ENCODE measurements around the gene GALNT10. TPM values are rescaled to one million over a fixed set of nuclear protein-coding genes. Genes with fewer than 3 reads are reported as not detected.

The GALNT10 gene
- total RNA-seq, 1 experiment from 2014 or later: 18.6 TPM

DNA sequence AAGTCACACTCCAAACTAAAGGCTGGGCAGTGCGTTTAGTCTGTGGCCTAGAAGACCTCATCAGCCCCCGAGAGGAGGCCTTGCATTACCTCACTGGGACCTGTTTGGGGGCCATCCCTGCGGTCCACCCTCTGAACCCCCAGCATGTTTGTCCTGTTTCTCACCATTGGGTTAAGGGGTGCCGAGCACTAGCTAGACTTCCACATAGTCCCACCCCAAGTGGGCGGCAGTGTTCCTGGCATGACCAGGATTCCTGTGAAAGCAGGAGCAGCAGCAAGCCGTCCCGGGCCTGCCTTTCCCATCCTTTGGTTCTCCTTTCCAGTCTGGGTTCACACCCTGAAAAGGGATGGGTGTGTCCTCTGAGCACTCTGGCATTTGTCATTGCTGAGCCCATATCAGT lies 228.7 kb downstream of the GALNT10 start:
- Histone ChIP-seq H3K27me3 (no peaks in the 10 kb centered on the region), H3K36me3 (no peaks in the 10 kb centered on the region), H3K4me1 (no peaks in the 10 kb centered on the region), H3K9me3 (replicated peaks) (no peaks in the 10 kb centered on the region), H3K4me3 (no peak overlapping the region), H3K27ac (no peak overlapping the region)
- no peak for DNase-seq

DNA sequence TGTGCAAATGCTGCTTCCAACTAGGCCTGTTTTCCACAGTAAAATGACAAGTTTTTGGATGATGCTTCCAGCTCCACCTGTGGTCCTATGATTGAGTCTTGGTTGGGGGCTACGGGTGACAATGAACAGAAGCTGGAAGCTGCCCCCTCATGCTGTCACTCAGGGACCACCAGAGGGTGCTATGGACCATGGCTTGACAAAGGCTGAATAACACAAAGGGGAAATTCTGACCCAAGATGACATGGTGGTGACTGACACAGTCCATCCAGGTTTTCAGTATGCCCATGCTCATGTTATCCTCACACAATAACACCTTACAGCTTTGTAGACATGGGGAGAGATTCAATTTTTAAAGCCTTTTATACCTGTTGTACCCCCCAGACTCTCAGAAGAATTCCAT lies 231.3 kb downstream of the GALNT10 start:
- Histone ChIP-seq H3K9me3 (replicated peaks) (no peaks in the 10 kb centered on the region), H3K36me3 (no peaks in the 10 kb centered on the region), H3K4me1 (no peaks in the 10 kb centered on the region), H3K27ac (no peak overlapping the region), H3K4me3 (no peak overlapping the region), H3K27me3 (no peaks in the 10 kb centered on the region)
- DNase-seq: peak in 1 of 2 experiments; percentile 42

DNA sequence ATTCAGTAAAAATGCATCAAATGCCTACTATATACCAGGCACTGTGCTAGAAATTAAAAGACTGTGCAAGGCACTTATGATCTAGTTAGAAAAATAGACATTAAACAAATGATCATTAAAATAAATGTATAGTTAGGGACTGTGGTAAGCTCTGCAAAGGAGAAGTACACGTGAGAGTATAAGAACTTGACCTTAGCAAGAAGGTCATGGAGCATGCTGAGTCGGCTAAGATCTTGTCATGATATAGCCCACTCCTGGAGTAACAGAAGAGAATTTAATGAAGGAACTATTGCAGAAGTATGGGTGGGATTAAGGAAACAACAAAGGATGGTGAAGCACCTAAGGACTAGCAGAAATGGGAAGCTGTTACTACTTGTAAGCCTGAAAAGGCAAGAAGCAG lies 231.8 kb downstream of the GALNT10 start:
- Histone ChIP-seq H3K4me3 (no peak overlapping the region), H3K27ac (no peak overlapping the region), H3K4me1 (no peaks in the 10 kb centered on the region), H3K36me3 (no peaks in the 10 kb centered on the region), H3K27me3 (no peaks in the 10 kb centered on the region), H3K9me3 (replicated peaks) (no peaks in the 10 kb centered on the region)
- no peak for DNase-seq

DNA sequence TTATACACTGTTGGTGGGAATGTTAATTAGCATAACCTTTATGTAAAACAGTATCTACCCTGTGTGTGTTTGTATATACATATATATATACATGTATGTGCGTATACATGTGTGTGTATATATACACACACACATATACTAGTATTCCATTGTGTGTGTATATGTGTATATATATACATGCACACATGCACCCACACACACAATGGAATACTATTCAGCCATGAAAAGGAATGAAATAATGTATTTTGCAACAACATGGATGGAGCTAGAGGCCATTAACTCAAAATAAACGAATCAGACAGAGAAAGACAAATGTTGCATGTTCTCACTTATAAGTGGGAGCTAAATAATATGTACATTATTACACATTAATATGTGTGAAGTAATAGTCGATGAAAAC lies 237.7 kb downstream of the GALNT10 start:
- no peaks in the 10 kb centered on the region for H3K27me3 ChIP-seq
- H3K27ac ChIP-seq: no peak overlapping the region
- no peaks in the 10 kb centered on the region for H3K36me3 ChIP-seq
- H3K4me3 ChIP-seq: no peak overlapping the region
- 0 out of 2 replicates have a peak, but pooled peaks cover 2% of the 10 kb centered on the region for H3K4me1 ChIP-seq
- no peak for DNase-seq
- no peaks in the 10 kb centered on the region; the same call in 1 of the 2 replicates for H3K9me3 ChIP-seq (replicated peaks)

DNA sequence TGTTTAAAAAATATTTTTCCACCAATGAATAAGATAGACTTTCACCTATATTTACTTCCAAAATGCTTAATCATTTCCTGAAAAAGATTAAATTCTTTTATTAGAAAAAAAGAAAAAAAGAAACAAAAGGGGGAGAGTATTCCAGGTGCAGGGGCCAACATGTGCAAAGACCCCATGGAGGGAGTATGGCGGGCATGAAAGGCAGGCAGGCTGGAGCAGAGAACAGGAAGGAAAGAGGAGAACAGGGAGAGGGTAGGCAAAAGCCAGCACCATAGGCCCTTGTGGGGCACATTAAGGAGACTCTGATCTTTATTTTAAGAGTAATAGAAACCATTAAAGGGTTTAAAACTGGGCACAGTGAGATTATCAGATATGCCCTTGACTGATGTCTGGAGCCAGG lies 238.8 kb downstream of the GALNT10 start:
- Histone ChIP-seq H3K27ac (no peak overlapping the region), H3K27me3 (no peaks in the 10 kb centered on the region), H3K4me1 (0 out of 2 replicates have a peak, but pooled peaks cover 2% of the 10 kb centered on the region), H3K9me3 (replicated peaks) (no peaks in the 10 kb centered on the region; the same call in 1 of the 2 replicates), H3K4me3 (no peak overlapping the region), H3K36me3 (no peaks in the 10 kb centered on the region)
- no peak for DNase-seq

DNA sequence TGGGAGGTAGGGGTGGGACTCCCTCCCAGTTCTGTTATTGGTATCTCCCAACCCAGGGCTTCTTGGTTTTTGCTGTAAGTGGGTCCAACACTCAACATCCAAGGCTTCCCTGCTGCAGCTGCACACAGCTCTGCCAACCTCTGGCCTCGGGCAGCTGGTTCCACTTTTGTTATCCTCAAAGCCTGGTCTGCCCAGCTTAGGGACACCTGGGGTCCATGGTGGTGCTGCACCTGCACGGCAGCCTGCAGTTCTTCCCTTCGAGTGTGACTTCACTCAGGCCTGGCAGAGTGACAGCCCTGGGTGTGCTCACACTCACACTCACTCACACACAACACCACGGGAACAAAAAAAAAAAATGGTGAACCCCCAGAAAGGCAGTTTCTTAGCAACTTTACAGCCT lies 239.9 kb downstream of the GALNT10 start:
- Histone ChIP-seq H3K36me3 (no peaks in the 10 kb centered on the region; the same call in 1 of the 2 replicates), H3K4me3 (no peak overlapping the region), H3K9me3 (replicated peaks) (no peaks in the 10 kb centered on the region; the same call in 1 of the 2 replicates), H3K27ac (no peak overlapping the region), H3K4me1 (0 out of 2 replicates have a peak, but pooled peaks cover 2% of the 10 kb centered on the region), H3K27me3 (no peaks in the 10 kb centered on the region)
- DNase-seq: no peak

DNA sequence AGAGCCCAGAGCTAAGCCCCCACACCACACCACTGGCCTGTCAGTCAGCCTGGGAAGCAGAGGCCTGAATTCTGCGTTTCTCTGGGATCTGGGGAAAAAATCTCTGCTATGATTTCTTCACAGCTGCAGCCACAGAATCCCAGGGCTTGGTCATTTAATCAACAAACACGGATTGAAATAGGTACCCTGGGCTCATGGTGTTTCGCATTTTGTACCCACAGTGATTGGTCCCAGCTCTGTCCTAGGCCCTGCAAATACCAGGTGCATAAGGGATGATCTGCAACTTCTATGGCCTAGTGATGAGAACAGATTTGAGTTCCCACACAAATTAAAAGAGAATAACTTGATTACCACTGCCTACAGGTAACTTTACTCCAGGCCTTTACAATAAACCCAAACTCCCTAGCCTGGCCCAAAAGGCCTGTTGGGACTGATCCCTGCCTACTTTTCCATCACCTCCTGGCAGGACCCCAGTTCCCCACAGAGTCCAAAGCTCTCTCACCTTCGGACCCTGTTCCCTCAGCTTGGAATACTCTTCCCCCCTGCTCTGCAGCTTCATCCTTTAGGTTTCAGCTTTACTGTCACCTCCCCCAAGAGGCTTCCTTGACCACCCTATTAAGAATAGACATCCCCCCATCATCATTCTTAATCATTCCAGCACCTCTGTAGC lies 240.6 kb downstream of the GALNT10 start:
- Histone ChIP-seq H3K36me3 (peaks cover 3% of the 10 kb centered on the region), H3K4me3 (no peak overlapping the region), H3K27ac (no peak overlapping the region), H3K9me3 (replicated peaks) (no peaks in the 10 kb centered on the region; the same call in 1 of the 2 replicates), H3K4me1 (0 out of 2 replicates have a peak, but pooled peaks cover 2% of the 10 kb centered on the region), H3K27me3 (no peaks in the 10 kb centered on the region)
- no peak for DNase-seq

DNA sequence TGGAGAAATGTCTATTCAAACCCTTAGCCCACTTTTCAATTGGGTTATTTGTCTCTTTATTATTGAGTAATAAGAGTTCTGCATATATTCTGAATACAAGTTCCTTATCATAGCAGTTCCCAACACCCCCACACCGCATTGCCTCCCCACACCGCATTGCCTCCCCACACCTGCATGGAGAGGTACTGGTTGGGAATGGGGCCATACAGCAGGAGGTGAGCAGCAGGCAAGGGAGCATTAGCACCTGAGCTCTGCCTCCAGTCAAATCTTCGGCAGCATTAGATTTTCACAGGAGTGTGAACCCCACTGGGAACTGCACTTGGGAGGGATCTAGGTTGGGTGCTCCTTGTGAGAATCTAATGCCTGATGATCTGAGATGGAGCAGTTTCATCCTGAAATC lies 244.7 kb downstream of the GALNT10 start:
- Histone ChIP-seq H3K4me1 (no peaks in the 10 kb centered on the region), H3K36me3 (peaks cover 21% of the 10 kb centered on the region), H3K27ac (no peak overlapping the region), H3K4me3 (no peak overlapping the region), H3K27me3 (no peaks in the 10 kb centered on the region), H3K9me3 (replicated peaks) (no peaks in the 10 kb centered on the region; the same call in 1 of the 2 replicates)
- DNase-seq: no peak

DNA sequence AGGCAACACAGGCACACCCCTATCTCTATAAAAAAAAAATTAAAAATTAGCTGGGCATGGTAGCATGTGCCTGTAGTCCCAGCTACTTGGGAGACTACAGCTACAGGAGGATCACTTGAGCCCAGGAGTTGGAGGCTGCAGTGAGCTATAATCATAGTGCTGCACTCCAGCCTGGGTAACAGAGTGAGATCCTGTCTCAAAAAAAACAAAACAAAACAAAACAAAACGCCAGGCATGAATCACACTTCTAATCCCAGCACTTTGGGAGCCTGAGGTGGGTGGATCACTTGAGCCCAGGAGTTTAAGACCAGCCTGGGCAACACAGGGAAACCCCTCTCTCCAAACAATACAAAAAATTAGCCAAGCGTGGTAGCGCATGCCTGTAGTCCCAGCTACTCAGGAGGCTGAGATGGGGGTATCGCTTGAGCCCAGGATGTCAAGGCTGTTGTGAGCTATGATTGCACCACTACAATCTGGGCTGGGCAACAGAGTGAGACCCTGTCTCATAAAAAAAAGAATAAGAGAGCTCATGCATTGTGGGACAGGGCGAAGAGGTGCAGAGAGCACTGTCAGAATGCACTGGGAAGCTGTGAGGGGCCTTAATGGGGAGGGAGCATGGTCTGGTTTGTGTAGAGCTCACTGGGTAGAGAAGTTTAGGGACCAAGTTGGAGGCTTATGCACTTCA lies 246.9 kb downstream of the GALNT10 start:
- Histone ChIP-seq H3K36me3 (peaks cover 25% of the 10 kb centered on the region), H3K27ac (no peak overlapping the region), H3K9me3 (replicated peaks) (no peaks in the 10 kb centered on the region), H3K4me1 (no peaks in the 10 kb centered on the region), H3K4me3 (no peak overlapping the region), H3K27me3 (no peaks in the 10 kb centered on the region)
- no peak for DNase-seq

DNA sequence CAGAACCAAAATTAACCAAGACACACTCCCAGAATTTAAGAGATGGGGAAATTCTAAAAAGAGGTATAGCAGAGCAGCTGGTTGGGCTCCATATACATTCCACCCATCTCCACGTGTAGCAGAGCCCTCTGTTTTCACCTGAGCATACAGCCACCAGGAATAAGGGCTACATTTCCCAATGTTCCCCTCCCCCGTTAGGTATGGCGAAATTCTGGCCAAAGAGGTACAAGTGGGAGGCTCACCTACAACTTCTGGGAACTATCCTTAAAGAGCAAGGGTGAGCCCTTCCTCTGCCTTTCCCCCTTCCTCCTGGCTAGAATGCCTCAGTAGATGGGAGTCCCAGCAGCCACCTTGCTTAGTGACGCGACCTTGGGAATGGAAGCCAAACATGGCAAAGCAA lies 250.0 kb downstream of the GALNT10 start:
- Histone ChIP-seq H3K4me3 (no peak overlapping the region), H3K36me3 (peaks cover 25% of the 10 kb centered on the region), H3K9me3 (replicated peaks) (no peaks in the 10 kb centered on the region), H3K4me1 (no peaks in the 10 kb centered on the region), H3K27ac (no peak overlapping the region), H3K27me3 (no peaks in the 10 kb centered on the region)
- no peak for DNase-seq

DNA sequence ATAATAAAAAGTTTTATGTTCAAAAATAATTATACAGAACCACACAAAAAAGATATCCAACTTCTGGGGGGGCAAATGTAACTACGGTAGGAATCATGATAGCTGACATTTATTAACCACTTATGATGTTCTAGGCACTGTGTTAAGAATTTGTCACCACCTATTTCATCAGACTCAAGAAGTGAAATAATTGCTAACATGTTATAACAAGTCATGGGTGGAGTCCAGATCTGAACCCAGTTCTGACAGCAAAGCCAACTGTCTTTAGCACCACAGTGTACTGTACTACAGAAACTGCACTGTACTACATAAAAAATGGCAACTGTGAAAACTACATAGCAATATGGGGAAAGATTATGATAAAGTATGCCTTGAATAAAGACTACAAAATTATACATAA lies 252.3 kb downstream of the GALNT10 start:
- no peaks in the 10 kb centered on the region for H3K9me3 ChIP-seq (replicated peaks)
- no peak for DNase-seq
- H3K4me3 ChIP-seq: no peak overlapping the region
- H3K27ac ChIP-seq: no peak overlapping the region
- peaks cover 16% of the 10 kb centered on the region for H3K36me3 ChIP-seq
- peaks cover 3% of the 10 kb centered on the region; the same call in 1 of the 2 replicates for H3K4me1 ChIP-seq
- no peaks in the 10 kb centered on the region for H3K27me3 ChIP-seq

DNA sequence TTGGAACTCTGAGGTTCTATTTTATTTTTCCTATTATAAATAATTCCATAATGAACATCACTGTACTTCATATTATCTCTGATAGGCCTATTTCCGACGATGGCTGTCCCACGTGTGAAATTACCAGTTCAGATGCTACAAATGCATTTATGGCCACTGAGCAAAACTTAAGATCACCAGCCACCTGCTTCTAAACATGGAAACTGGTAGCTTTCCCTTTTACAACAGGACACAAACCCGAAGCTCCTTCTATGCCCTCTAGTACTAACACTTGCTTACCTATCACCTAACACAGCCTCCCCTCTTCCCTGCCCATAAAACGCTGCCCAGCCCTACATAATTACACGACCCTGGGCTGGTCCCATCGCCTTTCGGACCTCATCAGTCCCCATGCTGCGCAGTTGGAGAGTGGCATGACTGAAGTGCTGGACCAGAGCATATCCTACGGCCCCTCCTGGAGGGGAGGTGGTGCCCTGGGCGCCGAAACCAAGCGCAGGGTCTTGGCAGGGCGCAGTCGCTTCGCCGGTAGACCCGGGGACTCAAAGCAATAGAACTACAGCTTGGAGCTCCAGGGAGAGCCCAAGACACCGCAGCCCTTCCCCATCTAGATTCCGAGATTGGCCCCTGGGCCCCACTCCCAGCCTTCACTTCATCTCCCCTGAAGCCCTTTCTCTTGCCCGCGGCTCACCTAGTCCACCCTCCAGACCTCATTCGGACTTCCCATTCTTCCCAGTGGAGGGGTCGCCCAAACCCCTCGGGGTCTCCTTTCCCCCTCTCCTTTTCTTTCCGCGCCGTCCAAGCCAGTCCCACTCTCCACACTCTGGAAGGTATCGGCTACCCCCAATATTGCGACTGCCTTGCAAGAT lies 254.3 kb downstream of the GALNT10 start:
- Histone ChIP-seq H3K4me3 (peak overlapping the region; percentile 75), H3K27me3 (no peaks in the 10 kb centered on the region), H3K4me1 (peaks cover 3% of the 10 kb centered on the region; the same call in 1 of the 2 replicates), H3K9me3 (replicated peaks) (no peaks in the 10 kb centered on the region), H3K27ac (peak overlapping the region; percentile 29), H3K36me3 (0 out of 2 replicates have a peak, but pooled peaks cover 4% of the 10 kb centered on the region)
- peak; percentile 11 to 32 for DNase-seq

DNA sequence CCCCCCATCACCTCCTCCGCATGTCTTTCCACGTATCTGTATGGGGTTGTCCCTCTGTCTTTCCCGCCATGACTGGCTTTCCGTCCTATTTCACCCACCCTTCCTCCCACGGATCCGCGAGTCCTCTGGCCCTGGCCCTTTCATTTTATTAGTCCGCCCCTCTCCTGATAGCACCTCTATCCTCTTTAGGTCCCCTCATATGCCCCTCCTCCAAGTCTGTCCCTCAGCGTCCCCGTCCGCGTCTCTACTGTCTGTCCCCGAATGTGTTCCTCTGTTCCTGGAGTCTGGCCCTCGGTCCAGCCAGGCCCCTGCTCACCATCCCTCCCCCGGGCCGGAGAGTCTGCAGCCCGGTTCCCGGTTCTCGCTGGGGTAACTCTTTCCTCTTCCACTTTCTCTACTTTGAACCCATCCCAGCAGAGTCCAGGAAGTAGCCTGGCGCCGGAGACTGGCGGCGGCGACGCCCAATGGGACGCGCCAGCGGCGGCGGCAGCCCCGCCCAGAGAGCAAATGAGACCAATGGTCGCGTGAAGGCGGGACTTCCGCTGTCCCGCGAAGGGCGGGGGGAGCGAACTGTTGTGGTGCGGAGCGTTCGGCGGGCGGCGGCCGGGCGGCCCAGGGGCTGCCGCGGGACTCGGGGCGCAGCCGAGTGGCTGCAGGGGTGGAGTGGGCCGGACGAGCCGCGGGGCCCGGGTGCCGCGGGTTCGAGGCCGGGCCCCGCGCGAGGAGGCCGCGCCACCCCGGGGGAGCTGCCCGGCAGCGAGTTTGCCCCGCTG lies 255.1 kb downstream of the GALNT10 start, which contains the start of gene SAP30L:
TSS of gene SAP30L (plus strand) at position 576 of the 773 bp plus-strand sequence. CDS start 608 bp downstream, outside the sequence.
- Histone ChIP-seq H3K4me1 (peaks cover 3% of the 10 kb centered on the region; the same call in 1 of the 2 replicates), H3K9me3 (replicated peaks) (no peaks in the 10 kb centered on the region), H3K36me3 (0 out of 2 replicates have a peak, but pooled peaks cover 3% of the 10 kb centered on the region), H3K27me3 (no peaks in the 10 kb centered on the region), H3K4me3 (peak within 1 kb of the TSS; percentile 75), H3K27ac (peak within 1 kb of the TSS; percentile 33)
- peak; percentile 92 to 95 for DNase-seq
